AG04449 (cell line): ENCODE results near the gene PTPRQ.
"Not testable (repeated sequence)": the region's sequence is repeated elsewhere in the genome, so short reads cannot be mapped to it uniquely, and the experiment has no call there.

Experiments
- CTCF ChIA-PET: fragments of 350-600 bp; formaldehyde crosslinking; extraction: SDS; loops from one replicate; lab custom pipeline; 2021; ENCODE audit warnings: antibody characterized with exemption; lab: Yijun Ruan, JAX
- POLR2A ChIA-PET: fragments of 400-600, 350-600 bp; formaldehyde crosslinking; extraction: SDS; loops from one replicate; lab custom pipeline; 2020; ENCODE audit warnings: antibody characterized with exemption, inconsistent platforms; lab: Yijun Ruan, JAX
- DNase-seq: peaks from one replicate; pipeline ENCODE4 v3.0.0-alpha.2; 2010; ENCODE audit warnings: low read depth, low spot score
- H3K4me3 ChIP-seq: 2 replicates; pipeline ENCODE4 v1.5.1; 2011; ENCODE audit warnings: low read depth, mild to moderate bottlenecking, control low read depth, low read length
- CTCF ChIP-seq: IDR thresholded peaks from one replicate; pipeline ENCODE4 v1.5.1; 2011; ENCODE audit warnings: mild to moderate bottlenecking, moderate library complexity, low read length, control low read depth, inconsistent platforms; ENCODE audit not compliant: insufficient read depth; ENCODE audit errors: missing control alignments

PTPRQ gene

GRCh38 chr12:80662586-80662985, 218.6 kb downstream of the PTPRQ start:
- ChIA-PET POLR2A (no interaction called here), CTCF (no interaction called here)
- H3K4me3 ChIP-seq: no peak overlapping the region

GRCh38 chr12:80670214-80670613, 226.2 kb downstream of the PTPRQ start:
- DNase-seq: no peak
- POLR2A ChIA-PET: no interaction called here
- H3K4me3 ChIP-seq: no peak overlapping the region
- no peak for TF ChIP-seq CTCF
- CTCF ChIA-PET: no interaction called here

More at GRCh38 chr12:80662586-80662985, 218.6 kb downstream of the PTPRQ start:
- no peak for DNase-seq
- TF ChIP-seq CTCF: no peak

GRCh38 chr12:80676042-80676636, 232.1 kb downstream of the PTPRQ start:
- DNase-seq, H3K4me3 ChIP-seq, POLR2A ChIA-PET: not testable (repeated sequence)
- CTCF ChIA-PET: interaction anchor here (2.2 kb wide), 1 partner anchor 263 kb away, joined by 6 read pairs; no protein-coding TSS in a partner anchor

- no peak for TF ChIP-seq CTCF
- POLR2A ChIA-PET: no interaction called here
- CTCF ChIA-PET: interaction anchor here (2.2 kb wide), 1 partner anchor 264 kb away, joined by 6 read pairs; no protein-coding TSS in a partner anchor
- H3K4me3 ChIP-seq: no peak overlapping the region
- no peak for DNase-seq
These were observed 232.8 kb downstream of the PTPRQ start for GRCh38 chr12:80676856-80677255.

GRCh38 chr12:80677994-80678393, 234.0 kb downstream of the PTPRQ start:
- ChIA-PET POLR2A (no interaction called here), CTCF (interaction anchor here (1.2 to 1.3 kb wide), 2 partner anchors 22 to 205 kb away, joined by 4 to 5 read pairs; no protein-coding TSS in a partner anchor)

GRCh38 chr12:80679346-80680131, 235.5 kb downstream of the PTPRQ start:
- TF ChIP-seq CTCF: no peak
- no peak overlapping the region for H3K4me3 ChIP-seq
- DNase-seq: no peak
- POLR2A ChIA-PET: no interaction called here
- CTCF ChIA-PET: no interaction called here

More at GRCh38 chr12:80677994-80678393, 234.0 kb downstream of the PTPRQ start:
- no peak for TF ChIP-seq CTCF
- no peak overlapping the region for H3K4me3 ChIP-seq
- DNase-seq: no peak
